OCI-LY7 (cell line): ENCODE results near the gene BLOC1S4. TPM values are rescaled to one million over a fixed set of nuclear protein-coding genes. Genes with fewer than 3 reads are reported as not detected.

Experiments used
- BruUV-seq: library from RNA; stranded (reverse); fragments of 400-500 nt; replicated peaks from 2 replicates; lab custom pipeline; 2021; lab: Mats Ljungman, UMichigan
- CTCF ChIA-PET: fragments of 300-600 bp; sonication (Branson Sonifier 250); formaldehyde crosslinking; loops from one replicate; lab custom pipeline; 2022; ENCODE audit warnings: antibody characterized with exemption; ENCODE audit not compliant: unreplicated experiment; lab: Charles Lee
- POLR2A ChIA-PET: fragments of 300-600 bp; sonication (Branson Sonifier 250); formaldehyde crosslinking; loops from one replicate; lab custom pipeline; 2022; ENCODE audit warnings: antibody characterized with exemption; lab: Charles Lee
- DNase-seq: peaks from one replicate; pipeline ENCODE4 v3.0.0-alpha.2; 2015; ENCODE audit warnings: low spot score
- H2AFZ ChIP-seq: fragments of 200-600 bp; sonication (generic), shearing (Covaris generic); 2 replicates; pipeline ENCODE4 v1.6.1; 2014; ENCODE audit warnings: mild to moderate bottlenecking, antibody characterized with exemption, low read length, moderate library complexity
- H3K27ac ChIP-seq: fragments of 200-600 bp; sonication (generic); 2 replicates; pipeline ENCODE4 v1.5.1; 2014; ENCODE audit warnings: mixed run types, low read depth, mild to moderate bottlenecking, moderate library complexity, low read length, inconsistent platforms; ENCODE audit not compliant: poor library complexity, severe bottlenecking
- H3K36me3 ChIP-seq: fragments of 200-600 bp; sonication (generic); 2 replicates; pipeline ENCODE4 v1.6.1; 2014; ENCODE audit warnings: mild to moderate bottlenecking, antibody characterized with exemption, low read length, moderate library complexity, mixed read lengths; ENCODE audit not compliant: insufficient read depth
- H3K4me1 ChIP-seq: fragments of 200-600 bp; sonication (generic); 2 replicates; pipeline ENCODE4 v1.5.1; 2014; ENCODE audit warnings: mild to moderate bottlenecking, low read length; ENCODE audit not compliant: insufficient read depth, poor library complexity, severe bottlenecking
- H3K4me2 ChIP-seq: fragments of 200-600 bp; sonication (generic); 2 replicates; pipeline ENCODE4 v1.6.1; 2014; ENCODE audit warnings: mild to moderate bottlenecking, low read length
- H3K4me3 ChIP-seq: fragments of 200-600 bp; sonication (generic); 2 replicates; pipeline ENCODE4 v1.5.1; 2014; ENCODE audit warnings: mild to moderate bottlenecking, low read depth, low read length; ENCODE audit not compliant: poor library complexity, severe bottlenecking
- H3K79me2 ChIP-seq: fragments of 200-600 bp; sonication (generic); 2 replicates; pipeline ENCODE4 v1.6.1; 2016; ENCODE audit warnings: low read depth, mild to moderate bottlenecking, low read length, moderate library complexity, mixed read lengths; ENCODE audit not compliant: insufficient read depth
- H3K9me2 ChIP-seq: fragments of 200-600 bp; sonication (generic); 2 replicates; pipeline ENCODE4 v1.6.1; 2016; ENCODE audit warnings: mild to moderate bottlenecking, low read length, mixed read lengths; ENCODE audit not compliant: insufficient read depth
- H3K9me3 ChIP-seq: fragments of 200-600 bp; sonication (generic); 2 replicates; pipeline ENCODE4 v1.6.1; 2014; ENCODE audit warnings: mild to moderate bottlenecking, mixed run types, low read length, mixed read lengths
- H4K20me1 ChIP-seq: fragments of 200-600 bp; sonication (generic); 2 replicates; pipeline ENCODE4 v1.6.1; 2014; ENCODE audit warnings: mild to moderate bottlenecking, antibody characterized with exemption, low read length, moderate library complexity, mixed read lengths; ENCODE audit not compliant: insufficient read depth
- CTCF ChIP-seq: fragments of 200-600 bp; sonication (generic); conservative IDR thresholded peaks from 2 replicates; pipeline ENCODE4 v1.5.1; 2014; ENCODE audit warnings: mild to moderate bottlenecking, antibody characterized with exemption, low read length, moderate library complexity, mixed read lengths
- EZH2phosphoT487 ChIP-seq: fragments of 200-600 bp; sonication (generic); IDR thresholded peaks from 2 replicates; pipeline ENCODE4 v1.6.1; 2018; ENCODE audit warnings: low read depth, borderline replicate concordance, mild to moderate bottlenecking, mixed run types, antibody characterized with exemption, low read length, moderate library complexity, mixed read lengths
- intact Hi-C: fragments of 100-400 bp; cut with micrococcal nuclease; formaldehyde crosslinking; loops from one replicate; pipeline ENCODE4 v1.10.0; 2022; ENCODE audit not compliant: unreplicated experiment
- total RNA-seq, 2 experiments: library from RNA; depleted of rRNA in 1 of 2; stranded (reverse); fragments of >200 nt in 1 of 2; shearing (Covaris generic) in 1 of 2; gene quantifications; 2 replicates each; pipeline ENCODE4 v1.2.3, GENCODE V29; 2014 to 2022

BLOC1S4 gene
- total RNA-seq, 2 experiments from 2014 or later, result 32.3 to 36.1 TPM

- intact Hi-C loops, result no loop called here
- H3K4me1 ChIP-seq, result peaks cover 24% of the 10 kb centered on the region
- ChIA-PET POLR2A (interaction anchor here (0.7 kb wide), 1 partner anchor 1785 kb away, joined by 4 read pairs; no protein-coding TSS in a partner anchor), CTCF (interaction anchor here (0.5 kb wide), 1 partner anchor 104 kb away, joined by 3 read pairs; no protein-coding TSS in a partner anchor)
- H4K20me1 ChIP-seq, result peaks cover 13% of the 10 kb centered on the region
- H2AFZ ChIP-seq, result no peak overlapping the region
- H3K4me2 ChIP-seq, result peak overlapping the region; percentile 77
- H3K9me3 ChIP-seq, result no peaks in the 10 kb centered on the region
- H3K79me2 ChIP-seq, result peaks cover 25% of the 10 kb centered on the region
- BruUV-seq, result no TSS peak
- DNase-seq, result no peak
- H3K27ac ChIP-seq, result no peak overlapping the region
- peak overlapping the region; percentile 78 for H3K4me3 ChIP-seq
- H3K36me3 ChIP-seq, result peaks cover 41% of the 10 kb centered on the region
- H3K9me2 ChIP-seq, result no peaks in the 10 kb centered on the region
- TF ChIP-seq CTCF, result no peak
- no peak for TF ChIP-seq EZH2phosphoT487
Observed at GRCh38 chr4:6676722-6677558, 39.0 kb upstream of the BLOC1S4 start.

GRCh38 chr4:6680372-6681034, 35.5 kb upstream of the BLOC1S4 start:
- Histone ChIP-seq H3K27ac (no peak overlapping the region), H4K20me1 (peaks cover 6% of the 10 kb centered on the region), H3K9me3 (no peaks in the 10 kb centered on the region), H3K36me3 (peaks cover 35% of the 10 kb centered on the region), H3K79me2 (peaks cover 13% of the 10 kb centered on the region), H3K4me3 (no peak overlapping the region), H2AFZ (no peak overlapping the region), H3K4me2 (no peak overlapping the region), H3K9me2 (no peaks in the 10 kb centered on the region), H3K4me1 (peaks cover 18% of the 10 kb centered on the region)
- CTCF ChIA-PET, result no interaction called here
- no TSS peak for BruUV-seq
- POLR2A ChIA-PET, result no interaction called here
- TF ChIP-seq EZH2phosphoT487, result no peak
- no peak for TF ChIP-seq CTCF
- DNase-seq, result no peak
- intact Hi-C loops, result loop anchor here (10.0 kb wide), 1 partner anchor 964 kb away; no protein-coding TSS in a partner anchor
